ENCODE results near the gene PUSL1. TPM values are rescaled to one million over a fixed set of nuclear protein-coding genes. Genes with fewer than 3 reads are reported as not detected.

The PUSL1 gene
- total RNA-seq, 1 donor, result 29.3 TPM

- no peaks in the 10 kb centered on the region for H3K9me3 ChIP-seq (ENCODE audit: low read depth, low read length)
- peak overlapping the region; percentile 95 for H3K4me3 ChIP-seq (ENCODE audit: insufficient read depth, low read length)
- H3K27ac ChIP-seq (ENCODE audit: low read depth, low read length), result peak overlapping the region; percentile 85
- H3K4me2 ChIP-seq (ENCODE audit: insufficient read depth, low read length), result peak overlapping the region; percentile 89
- peaks cover 27% of the 10 kb centered on the region for H4K20me1 ChIP-seq (ENCODE audit: insufficient read depth, low read length)
- no peak overlapping the region for H2AFZ ChIP-seq (ENCODE audit: low read length)
- H3K36me3 ChIP-seq (ENCODE audit: insufficient read depth, low read length), result peaks cover 27% of the 10 kb centered on the region
- DNase-seq (ENCODE audit: insufficient read length, low spot score, missing footprints), result peak; percentile 89
- no peaks in the 10 kb centered on the region for H3K27me3 ChIP-seq (ENCODE audit: insufficient read depth, low read length)
- no peak for TF ChIP-seq CTCF (IDR thresholded peaks at IDR 0.05; ENCODE audit: extremely low read depth, low read depth, low read length)
- H3K4me1 ChIP-seq (ENCODE audit: insufficient read depth, low read length), result peaks cover 40% of the 10 kb centered on the region
- H3K79me2 ChIP-seq (ENCODE audit: insufficient read depth, low read length), result peaks cover 61% of the 10 kb centered on the region
These were observed 48.5 kb downstream of the PUSL1 start for GRCh38 chr1:1356796-1357401.

GRCh38 chr1:1357871-1358432 lies 49.6 kb downstream of the PUSL1 start:
- Histone ChIP-seq H3K27ac (ENCODE audit: low read depth, low read length) (peak overlapping the region; percentile 85), H3K4me1 (ENCODE audit: insufficient read depth, low read length) (peaks cover 45% of the 10 kb centered on the region), H3K79me2 (ENCODE audit: insufficient read depth, low read length) (peaks cover 56% of the 10 kb centered on the region), H3K36me3 (ENCODE audit: insufficient read depth, low read length) (peaks cover 18% of the 10 kb centered on the region), H3K4me2 (ENCODE audit: insufficient read depth, low read length) (peak overlapping the region; percentile 89), H2AFZ (ENCODE audit: low read length) (no peak overlapping the region), H3K27me3 (ENCODE audit: insufficient read depth, low read length) (no peaks in the 10 kb centered on the region), H4K20me1 (ENCODE audit: insufficient read depth, low read length) (peaks cover 18% of the 10 kb centered on the region), H3K4me3 (ENCODE audit: insufficient read depth, low read length) (peak overlapping the region; percentile 95), H3K9me3 (ENCODE audit: low read depth, low read length) (no peaks in the 10 kb centered on the region)
- no peak for TF ChIP-seq CTCF (IDR thresholded peaks at IDR 0.05; ENCODE audit: extremely low read depth, low read depth, low read length)
- peak; percentile 90 for DNase-seq (ENCODE audit: insufficient read length, low spot score, missing footprints)

GRCh38 chr1:1358433-1359271 lies 50.3 kb downstream of the PUSL1 start, which contains the start of gene MXRA8:
Gene MXRA8 (minus strand): TSS chr1:1358555. CDS start chr1:1358504, 51 bp downstream.
- Histone ChIP-seq H2AFZ (ENCODE audit: low read length) (peak within 1 kb of the TSS; percentile 70), H3K27ac (ENCODE audit: low read depth, low read length) (peak within 1 kb of the TSS; percentile 85), H3K79me2 (ENCODE audit: insufficient read depth, low read length) (peaks cover 49% of the 10 kb centered on the region), H4K20me1 (ENCODE audit: insufficient read depth, low read length) (peaks cover 13% of the 10 kb centered on the region), H3K9me3 (ENCODE audit: low read depth, low read length) (no peaks in the 10 kb centered on the region), H3K36me3 (ENCODE audit: insufficient read depth, low read length) (peaks cover 11% of the 10 kb centered on the region), H3K27me3 (ENCODE audit: insufficient read depth, low read length) (no peaks in the 10 kb centered on the region), H3K4me2 (ENCODE audit: insufficient read depth, low read length) (peak within 1 kb of the TSS; percentile 89), H3K4me3 (ENCODE audit: insufficient read depth, low read length) (peak within 1 kb of the TSS; percentile 95), H3K4me1 (ENCODE audit: insufficient read depth, low read length) (peaks cover 45% of the 10 kb centered on the region)
- DNase-seq (ENCODE audit: insufficient read length, low spot score, missing footprints), result peak; percentile 98
- no peak for TF ChIP-seq CTCF (IDR thresholded peaks at IDR 0.05; ENCODE audit: extremely low read depth, low read depth, low read length)

GRCh38 chr1:1359308-1359663 lies 50.9 kb downstream of the PUSL1 start:
- peaks cover 6% of the 10 kb centered on the region for H3K36me3 ChIP-seq (ENCODE audit: insufficient read depth, low read length)
- no peak for TF ChIP-seq CTCF (IDR thresholded peaks at IDR 0.05; ENCODE audit: extremely low read depth, low read depth, low read length)
- no peaks in the 10 kb centered on the region for H3K27me3 ChIP-seq (ENCODE audit: insufficient read depth, low read length)
- peak overlapping the region; percentile 89 for H3K4me2 ChIP-seq (ENCODE audit: insufficient read depth, low read length)
- no peak overlapping the region for H2AFZ ChIP-seq (ENCODE audit: low read length)
- peak overlapping the region; percentile 95 for H3K4me3 ChIP-seq (ENCODE audit: insufficient read depth, low read length)
- DNase-seq (ENCODE audit: insufficient read length, low spot score, missing footprints), result peak; percentile 97
- peaks cover 40% of the 10 kb centered on the region for H3K4me1 ChIP-seq (ENCODE audit: insufficient read depth, low read length)
- peaks cover 10% of the 10 kb centered on the region for H4K20me1 ChIP-seq (ENCODE audit: insufficient read depth, low read length)
- no peaks in the 10 kb centered on the region for H3K9me3 ChIP-seq (ENCODE audit: low read depth, low read length)
- peaks cover 43% of the 10 kb centered on the region for H3K79me2 ChIP-seq (ENCODE audit: insufficient read depth, low read length)
- peak overlapping the region; percentile 85 for H3K27ac ChIP-seq (ENCODE audit: low read depth, low read length)
